Osteocyte (in vitro differentiated cells): ENCODE data around the gene DCST1. TPM values are rescaled to one million over a fixed set of nuclear protein-coding genes. Genes with fewer than 3 reads are reported as not detected.
A peak's percentile ranks its signal among the peaks of the same experiment; 100 is the strongest.

Experiments
- DNase-seq: peaks from one replicate; pipeline ENCODE4 v3.0.0; 2021; ENCODE audit warnings: mixed read lengths; ENCODE audit not compliant: unreplicated experiment; ENCODE audit errors: extremely low spot score
- H3K27ac Mint-ChIP-seq: one replicate; pipeline ENCODE4 v1.8.0; 2021; ENCODE audit warnings: mild to moderate bottlenecking, mixed read lengths; ENCODE audit not compliant: unreplicated experiment
- H3K27me3 Mint-ChIP-seq: one replicate; pipeline ENCODE4 v1.8.0; 2021; ENCODE audit warnings: mixed read lengths; ENCODE audit not compliant: unreplicated experiment
- H3K36me3 Mint-ChIP-seq: one replicate; pipeline ENCODE4 v1.8.0; 2021; ENCODE audit warnings: mixed read lengths; ENCODE audit not compliant: unreplicated experiment
- H3K4me1 Mint-ChIP-seq: one replicate; pipeline ENCODE4 v1.8.0; 2021; ENCODE audit warnings: mixed read lengths; ENCODE audit not compliant: unreplicated experiment
- H3K4me3 Mint-ChIP-seq: one replicate; pipeline ENCODE4 v1.8.0; 2021; ENCODE audit warnings: mild to moderate bottlenecking, moderate library complexity, mixed read lengths; ENCODE audit not compliant: unreplicated experiment
- H3K9me3 Mint-ChIP-seq: one replicate; pipeline ENCODE4 v1.8.0; 2021; ENCODE audit warnings: mixed read lengths; ENCODE audit not compliant: unreplicated experiment
- CTCF ChIP-seq: fragments of 200-600 bp; sonication (generic); IDR thresholded peaks from 2 replicates; pipeline ENCODE4 v1.5.0; 2021; ENCODE audit warnings: antibody characterized with exemption, mild to moderate bottlenecking, moderate library complexity
- total RNA-seq: library from RNA; stranded (reverse); gene quantifications from 2 replicates; pipeline ENCODE4 v1.2.1, GENCODE V29; 2021

DCST1 gene
- total RNA-seq, 1 donor from 2014 or later, result not detected

GRCh38 chr1:154990276-154990675, 43.3 kb upstream of the DCST1 start:
- TF ChIP-seq CTCF, result no peak
- Mint-ChIP-seq H3K27ac (no peak overlapping the region), H3K36me3 (peaks cover 4% of the 10 kb centered on the region), H3K4me3 (no peak overlapping the region), H3K27me3 (no peaks in the 10 kb centered on the region), H3K9me3 (no peaks in the 10 kb centered on the region), H3K4me1 (peaks cover 5% of the 10 kb centered on the region)
- DNase-seq, result no peak

DNA sequence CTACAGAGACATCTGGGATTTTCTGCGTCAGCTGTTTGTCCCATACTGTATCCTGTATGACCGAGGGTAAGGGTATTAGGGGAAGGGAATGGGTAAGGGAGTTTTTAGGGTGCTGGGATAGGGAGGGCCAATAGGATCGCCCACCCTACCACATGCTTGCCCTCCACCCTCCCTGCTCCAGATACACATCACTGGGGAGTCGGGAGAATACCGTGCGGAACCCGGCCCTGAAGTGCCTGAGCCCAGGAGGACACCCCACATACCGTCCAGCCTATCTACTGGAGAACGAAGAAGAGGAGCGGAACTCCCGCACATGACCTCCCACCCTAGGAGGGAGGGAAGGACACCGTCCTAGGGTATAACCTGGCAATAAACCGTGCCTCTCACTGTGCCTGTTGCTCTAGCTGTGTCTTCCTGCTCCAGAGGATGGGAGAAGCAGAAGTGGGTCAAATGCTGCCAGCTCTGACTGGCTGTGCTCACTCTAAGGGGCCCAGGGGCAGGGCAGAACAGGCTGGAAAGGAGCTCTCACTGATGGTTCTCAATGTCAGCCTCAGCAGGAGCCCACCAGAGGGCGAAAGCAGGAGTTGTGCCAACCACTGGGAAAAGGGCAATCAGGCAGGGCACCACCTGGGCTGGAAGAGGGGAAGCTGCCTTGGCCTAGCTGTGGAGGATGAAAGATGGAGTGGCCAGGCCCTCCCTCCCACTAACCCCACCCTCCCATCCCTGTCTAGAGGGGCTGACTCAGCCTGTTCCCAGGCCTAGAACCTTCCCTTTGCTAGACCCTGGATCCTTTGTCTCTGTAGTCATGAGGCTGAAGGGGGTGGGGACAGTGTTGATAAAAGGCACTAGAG, 40.7 kb upstream of the DCST1 start:
- Mint-ChIP-seq H3K4me3 (no peak overlapping the region), H3K27me3 (no peaks in the 10 kb centered on the region), H3K9me3 (no peaks in the 10 kb centered on the region), H3K36me3 (peaks cover 4% of the 10 kb centered on the region), H3K4me1 (peaks cover 8% of the 10 kb centered on the region), H3K27ac (peak overlapping the region; percentile 50)
- TF ChIP-seq CTCF, result peak; percentile 30
- no peak for DNase-seq

DNA sequence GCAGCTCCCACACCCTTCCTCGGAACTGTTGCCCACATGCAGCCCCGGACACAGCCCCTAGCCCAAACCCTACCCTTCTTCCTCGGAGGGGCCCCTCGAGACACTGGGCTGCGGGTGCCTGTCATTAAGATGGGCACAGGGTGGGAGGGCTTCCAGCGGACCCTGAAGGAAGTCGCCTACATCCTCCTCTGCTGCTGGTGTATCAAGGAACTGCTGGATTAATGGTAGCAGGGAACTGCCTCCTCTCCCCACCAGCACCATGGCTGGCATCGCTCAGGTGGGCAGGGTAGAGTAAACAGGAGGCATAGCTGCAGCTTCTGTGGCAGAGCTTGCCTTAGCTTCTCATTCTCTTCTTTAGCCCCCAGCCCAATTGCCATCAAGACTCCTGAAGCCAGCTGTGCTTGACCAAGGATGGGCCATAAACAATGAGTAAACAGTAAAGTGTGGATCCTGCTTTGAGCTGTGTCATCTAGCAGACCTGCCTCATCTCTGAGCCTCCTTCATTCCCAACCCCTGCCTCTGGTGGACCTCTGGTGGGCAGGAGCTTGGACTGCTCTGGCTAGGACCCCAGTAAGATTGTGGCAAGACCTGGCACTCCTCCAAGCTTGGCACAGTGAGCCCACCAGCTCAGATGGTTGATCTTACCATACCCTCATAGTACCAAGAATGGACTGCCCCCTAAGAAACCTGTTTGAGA, 39.9 kb upstream of the DCST1 start, which contains the start of gene LENEP:
TSS of gene LENEP (plus strand) at position 15 of the 697 bp plus-strand sequence. CDS start at position 37, 22 bp downstream.
- Mint-ChIP-seq H3K36me3 (peaks cover 2% of the 10 kb centered on the region), H3K27ac (peak within 1 kb of the TSS; percentile 50), H3K27me3 (no peaks in the 10 kb centered on the region), H3K4me3 (no peak within 1 kb of the TSS), H3K9me3 (no peaks in the 10 kb centered on the region), H3K4me1 (peaks cover 9% of the 10 kb centered on the region)
- no peak for DNase-seq
- TF ChIP-seq CTCF, result no peak

DNA sequence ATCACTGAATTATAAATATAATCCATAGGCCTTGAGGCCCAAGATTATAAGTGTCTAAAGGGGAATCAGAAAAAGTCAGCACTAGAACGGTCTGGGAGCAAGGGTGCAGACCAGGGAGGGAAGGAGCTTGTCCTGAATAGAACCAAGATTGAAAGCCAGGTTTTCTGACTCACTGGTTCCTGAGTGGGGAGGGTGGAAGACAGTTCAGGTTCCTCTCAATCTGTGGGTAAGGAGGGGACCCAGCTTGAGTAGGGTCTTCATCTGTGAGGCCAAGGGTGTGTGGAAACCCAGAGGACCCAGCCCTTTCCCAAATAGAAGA, 39.4 kb upstream of the DCST1 start:
- Mint-ChIP-seq H3K27ac (no peak overlapping the region), H3K9me3 (no peaks in the 10 kb centered on the region), H3K27me3 (no peaks in the 10 kb centered on the region), H3K36me3 (peaks cover 2% of the 10 kb centered on the region), H3K4me3 (no peak overlapping the region), H3K4me1 (peaks cover 14% of the 10 kb centered on the region)
- TF ChIP-seq CTCF, result no peak
- DNase-seq, result no peak

GRCh38 chr1:154994591-154994990, 39.0 kb upstream of the DCST1 start:
- Mint-ChIP-seq H3K27me3 (no peaks in the 10 kb centered on the region), H3K4me1 (peaks cover 15% of the 10 kb centered on the region), H3K36me3 (no peaks in the 10 kb centered on the region), H3K9me3 (no peaks in the 10 kb centered on the region), H3K27ac (no peak overlapping the region), H3K4me3 (no peak overlapping the region)
- DNase-seq, result no peak
- TF ChIP-seq CTCF, result no peak
